Type B pancreatic cell (in vitro differentiated cells): Measurements from ENCODE around the gene RNF150. TPM values are rescaled to one million over a fixed set of nuclear protein-coding genes. Genes with fewer than 3 reads are reported as not detected.

ENCODE experiments used
- DNase-seq: peaks from one replicate; pipeline ENCODE4 v3.0.0; 2021; ENCODE audit warnings: mixed read lengths; ENCODE audit not compliant: unreplicated experiment; ENCODE audit errors: extremely low spot score
- H3K27ac Mint-ChIP-seq: 2 replicates; pipeline ENCODE4 v1.8.0; 2021; ENCODE audit warnings: mild to moderate bottlenecking, mixed read lengths
- H3K27me3 Mint-ChIP-seq: 2 replicates; pipeline ENCODE4 v1.8.0; 2021; ENCODE audit warnings: mixed read lengths
- H3K36me3 Mint-ChIP-seq: 2 replicates; pipeline ENCODE4 v1.8.0; 2021; ENCODE audit warnings: mixed read lengths
- H3K4me1 Mint-ChIP-seq: one replicate; pipeline ENCODE4 v1.8.0; 2021; ENCODE audit warnings: mixed read lengths; ENCODE audit not compliant: unreplicated experiment
- H3K4me3 Mint-ChIP-seq: 2 replicates; pipeline ENCODE4 v1.8.0; 2021; ENCODE audit warnings: mild to moderate bottlenecking, mixed read lengths
- H3K9me3 Mint-ChIP-seq: 2 replicates; pipeline ENCODE4 v1.8.0; 2021; ENCODE audit warnings: mixed read lengths
- CTCF ChIP-seq: fragments of 200-600 bp; sonication (generic); conservative IDR thresholded peaks from 2 replicates; pipeline ENCODE4 v1.5.0; 2021; ENCODE audit warnings: antibody characterized with exemption, mild to moderate bottlenecking
- total RNA-seq: library from RNA; stranded (reverse); gene quantifications from 2 replicates; pipeline ENCODE4 v1.2.1, GENCODE V29; 2021; ENCODE audit warnings: low replicate concordance

RNF150 gene
- total RNA-seq, 1 donor from 2014 or later, result 34.0 TPM

GRCh38 chr4:140876615-140877364 lies 256.5 kb downstream of the RNF150 start:
- Mint-ChIP-seq H3K9me3 (no peaks in the 10 kb centered on the region), H3K36me3 (peaks cover 15% of the 10 kb centered on the region), H3K27me3 (no peaks in the 10 kb centered on the region), H3K27ac (no peak overlapping the region), H3K4me1 (peaks cover 25% of the 10 kb centered on the region), H3K4me3 (no peak overlapping the region)
- no peak for DNase-seq
- no peak for TF ChIP-seq CTCF

GRCh38 chr4:140875746-140876452 lies 257.4 kb downstream of the RNF150 start:
- Mint-ChIP-seq H3K9me3 (no peaks in the 10 kb centered on the region), H3K4me1 (peaks cover 33% of the 10 kb centered on the region), H3K4me3 (no peak overlapping the region), H3K27ac (no peak overlapping the region), H3K36me3 (peaks cover 14% of the 10 kb centered on the region), H3K27me3 (no peaks in the 10 kb centered on the region)
- no peak for TF ChIP-seq CTCF
- DNase-seq, result no peak

- H3K27ac Mint-ChIP-seq, result no peak overlapping the region
- peaks cover 46% of the 10 kb centered on the region for H3K4me1 Mint-ChIP-seq
- no peaks in the 10 kb centered on the region for H3K27me3 Mint-ChIP-seq
Observed at GRCh38 chr4:140874056-140874455, 259.2 kb downstream of the RNF150 start.

DNA sequence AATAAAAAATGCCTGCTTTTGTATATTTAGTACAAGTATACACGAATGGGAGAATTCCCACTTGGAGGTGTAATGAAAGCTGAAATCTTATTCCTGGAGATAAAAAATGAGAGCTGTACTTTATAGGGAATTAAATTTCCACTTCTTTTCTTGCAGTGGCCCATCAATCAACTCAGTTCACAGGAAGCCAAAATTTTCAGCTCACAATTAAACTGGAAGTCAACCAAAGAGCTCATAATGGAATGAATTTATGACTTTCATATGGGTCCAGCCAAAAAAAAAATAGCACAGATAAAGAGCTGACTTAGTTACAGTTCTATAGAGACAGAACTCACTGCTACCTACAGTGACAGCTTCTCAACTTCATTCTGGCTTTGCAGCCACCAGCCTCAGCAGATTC lies 261.9 kb downstream of the RNF150 start:
- H3K4me1 Mint-ChIP-seq, result peaks cover 44% of the 10 kb centered on the region
- H3K9me3 Mint-ChIP-seq, result no peaks in the 10 kb centered on the region
- H3K36me3 Mint-ChIP-seq, result peaks cover 8% of the 10 kb centered on the region
- no peak for TF ChIP-seq CTCF
- no peak overlapping the region for H3K27ac Mint-ChIP-seq
- no peak for DNase-seq
- no peak overlapping the region for H3K4me3 Mint-ChIP-seq
- H3K27me3 Mint-ChIP-seq, result no peaks in the 10 kb centered on the region

More at GRCh38 chr4:140874056-140874455, 259.2 kb downstream of the RNF150 start:
- peaks cover 9% of the 10 kb centered on the region for H3K36me3 Mint-ChIP-seq
- no peak overlapping the region for H3K4me3 Mint-ChIP-seq
- DNase-seq, result no peak
- H3K9me3 Mint-ChIP-seq, result no peaks in the 10 kb centered on the region
- TF ChIP-seq CTCF, result no peak

DNA sequence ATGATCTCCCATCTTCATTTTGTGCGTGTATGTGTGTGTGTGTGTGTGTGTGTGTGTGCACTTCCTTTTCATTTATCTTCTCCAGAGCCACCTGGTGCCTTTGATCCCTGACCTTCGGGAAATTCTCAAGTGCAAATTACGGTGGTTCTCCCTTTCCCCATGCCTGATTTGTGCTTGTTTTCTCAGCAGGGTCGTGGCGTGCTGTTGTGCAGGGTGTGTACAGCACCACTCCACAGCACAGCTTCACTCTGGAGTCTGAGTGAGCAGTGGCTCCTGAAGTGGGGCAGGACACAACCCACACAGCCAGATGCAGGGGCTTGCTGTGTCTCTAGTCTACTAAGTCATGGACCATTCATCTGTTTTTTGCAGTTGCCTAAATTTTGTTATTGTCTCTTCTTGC lies 262.8 kb downstream of the RNF150 start:
- Mint-ChIP-seq H3K4me1 (peaks cover 36% of the 10 kb centered on the region), H3K9me3 (no peaks in the 10 kb centered on the region), H3K27ac (no peak overlapping the region), H3K27me3 (no peaks in the 10 kb centered on the region), H3K36me3 (peaks cover 8% of the 10 kb centered on the region), H3K4me3 (no peak overlapping the region)
- no peak for TF ChIP-seq CTCF
- DNase-seq, result no peak
